Astrocyte of the cerebellum (primary cell): ENCODE measurements around the gene TACC3.
"Not testable (repeated sequence)": the region's sequence is repeated elsewhere in the genome, so short reads cannot be mapped to it uniquely, and the experiment has no call there.

Source experiments
- DNase-seq: peaks from one replicate; pipeline ENCODE4 v3.0.0-alpha.2; 2011; ENCODE audit warnings: low read depth
- H3K4me3 ChIP-seq: 2 replicates; pipeline ENCODE4 v1.5.1; 2011; ENCODE audit warnings: mild to moderate bottlenecking, low read depth, low read length, moderate library complexity
- in situ Hi-C: cut with HindIII; loops from 2 replicates; pipeline ENCODE4 v1.10.0; 2017; ENCODE audit warnings: low sequenced_read_pairs
- TF ChIP-seq, protein P1 (sequence below): IDR thresholded peaks from 2 replicates; pipeline ENCODE4 v1.5.1; 2012; ENCODE audit warnings: low read length, low read depth, moderate library complexity, mild to moderate bottlenecking; ENCODE audit errors: missing control alignments

Gene TACC3

DNA sequence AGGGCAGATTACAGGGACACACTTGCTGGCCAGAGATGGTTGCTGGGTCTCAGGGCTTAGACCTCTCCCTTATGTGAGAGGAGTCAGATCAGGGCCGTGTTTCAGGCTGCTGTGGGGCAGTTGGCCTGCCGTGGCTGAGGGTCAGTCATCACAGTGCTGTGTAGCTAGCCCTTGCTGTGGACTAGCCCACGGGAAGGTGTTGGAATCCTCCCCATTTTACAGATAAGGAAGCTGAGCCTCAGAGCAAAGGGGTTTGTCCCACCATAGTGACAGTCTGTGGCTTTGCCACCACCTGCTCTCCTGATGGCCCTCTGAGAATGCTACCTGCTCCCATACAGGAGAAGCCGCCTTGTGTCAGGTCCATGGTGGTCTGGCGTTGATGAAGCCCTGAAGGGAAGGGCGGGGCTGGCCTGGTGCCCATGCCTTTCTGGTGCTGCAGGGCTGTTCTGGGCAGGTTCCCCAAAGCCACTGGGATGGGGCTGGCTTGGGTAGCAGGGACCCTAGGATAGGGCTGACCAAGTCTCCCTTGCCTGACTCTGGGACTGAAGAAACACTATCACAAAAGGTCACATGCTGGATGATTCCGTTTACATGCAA lies 34.8 kb upstream of the TACC3 start:
- no peak overlapping the region for H3K4me3 ChIP-seq
- DNase-seq = no peak
- in situ Hi-C loops = no loop called here
- TF ChIP-seq, protein P1, sequence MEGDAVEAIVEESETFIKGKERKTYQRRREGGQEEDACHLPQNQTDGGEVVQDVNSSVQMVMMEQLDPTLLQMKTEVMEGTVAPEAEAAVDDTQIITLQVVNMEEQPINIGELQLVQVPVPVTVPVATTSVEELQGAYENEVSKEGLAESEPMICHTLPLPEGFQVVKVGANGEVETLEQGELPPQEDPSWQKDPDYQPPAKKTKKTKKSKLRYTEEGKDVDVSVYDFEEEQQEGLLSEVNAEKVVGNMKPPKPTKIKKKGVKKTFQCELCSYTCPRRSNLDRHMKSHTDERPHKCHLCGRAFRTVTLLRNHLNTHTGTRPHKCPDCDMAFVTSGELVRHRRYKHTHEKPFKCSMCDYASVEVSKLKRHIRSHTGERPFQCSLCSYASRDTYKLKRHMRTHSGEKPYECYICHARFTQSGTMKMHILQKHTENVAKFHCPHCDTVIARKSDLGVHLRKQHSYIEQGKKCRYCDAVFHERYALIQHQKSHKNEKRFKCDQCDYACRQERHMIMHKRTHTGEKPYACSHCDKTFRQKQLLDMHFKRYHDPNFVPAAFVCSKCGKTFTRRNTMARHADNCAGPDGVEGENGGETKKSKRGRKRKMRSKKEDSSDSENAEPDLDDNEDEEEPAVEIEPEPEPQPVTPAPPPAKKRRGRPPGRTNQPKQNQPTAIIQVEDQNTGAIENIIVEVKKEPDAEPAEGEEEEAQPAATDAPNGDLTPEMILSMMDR = no peak

DNA sequence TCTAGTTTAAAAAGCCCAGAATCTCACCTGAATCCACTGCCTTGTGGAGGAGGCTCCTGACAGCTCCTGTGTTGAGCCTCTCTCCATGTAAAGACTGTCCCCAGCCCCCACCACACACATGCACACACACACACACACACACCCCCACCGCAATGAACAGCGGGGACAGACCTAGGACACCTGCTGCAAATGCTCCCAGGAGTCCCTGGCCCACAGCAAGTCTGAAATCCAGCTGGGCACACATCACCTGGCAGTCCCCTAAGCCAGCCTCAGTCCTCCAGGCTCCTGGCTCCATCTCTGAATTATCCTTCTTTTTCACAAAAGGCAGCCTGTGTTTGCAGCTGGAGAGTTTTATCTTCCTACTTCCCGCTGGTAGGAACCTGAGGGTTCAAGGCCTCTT lies 30.6 kb upstream of the TACC3 start:
- H3K4me3 ChIP-seq = no peak overlapping the region
- TF ChIP-seq, protein P1 = no peak
- in situ Hi-C loops = no loop called here
- DNase-seq = no peak

DNA sequence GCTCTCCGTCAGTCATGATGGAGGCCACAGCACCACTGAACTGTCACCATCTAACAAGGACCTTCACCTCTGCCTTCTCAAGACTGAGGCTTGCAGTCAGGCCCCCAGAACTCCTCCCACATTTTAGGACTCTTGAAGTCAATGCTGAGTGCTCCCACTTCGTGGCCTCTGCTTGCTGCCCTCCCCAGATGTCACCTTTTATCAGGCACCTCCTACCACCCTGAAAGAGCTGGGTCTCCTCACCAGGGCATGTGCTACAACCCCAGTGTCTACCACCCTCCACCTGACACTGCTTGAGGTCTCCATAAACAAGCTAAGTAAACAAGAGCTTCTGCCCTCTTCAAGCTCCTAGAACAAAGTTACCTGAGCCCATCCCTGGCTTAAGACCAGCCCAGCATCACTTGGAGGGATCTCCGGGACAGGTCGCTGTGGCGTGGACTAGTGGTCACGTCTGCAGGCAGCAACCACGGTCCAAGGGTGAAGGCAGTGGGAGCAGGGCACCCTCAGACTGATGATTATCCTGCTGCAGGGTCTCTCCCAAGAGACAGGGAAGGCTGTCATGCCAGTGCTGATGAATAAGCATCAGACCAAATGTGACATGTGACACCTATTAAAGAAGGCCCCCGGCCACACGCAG lies 29.5 kb upstream of the TACC3 start:
- TF ChIP-seq, protein P1 = no peak
- in situ Hi-C loops = no loop called here
- no peak for DNase-seq
- H3K4me3 ChIP-seq = no peak overlapping the region

DNA sequence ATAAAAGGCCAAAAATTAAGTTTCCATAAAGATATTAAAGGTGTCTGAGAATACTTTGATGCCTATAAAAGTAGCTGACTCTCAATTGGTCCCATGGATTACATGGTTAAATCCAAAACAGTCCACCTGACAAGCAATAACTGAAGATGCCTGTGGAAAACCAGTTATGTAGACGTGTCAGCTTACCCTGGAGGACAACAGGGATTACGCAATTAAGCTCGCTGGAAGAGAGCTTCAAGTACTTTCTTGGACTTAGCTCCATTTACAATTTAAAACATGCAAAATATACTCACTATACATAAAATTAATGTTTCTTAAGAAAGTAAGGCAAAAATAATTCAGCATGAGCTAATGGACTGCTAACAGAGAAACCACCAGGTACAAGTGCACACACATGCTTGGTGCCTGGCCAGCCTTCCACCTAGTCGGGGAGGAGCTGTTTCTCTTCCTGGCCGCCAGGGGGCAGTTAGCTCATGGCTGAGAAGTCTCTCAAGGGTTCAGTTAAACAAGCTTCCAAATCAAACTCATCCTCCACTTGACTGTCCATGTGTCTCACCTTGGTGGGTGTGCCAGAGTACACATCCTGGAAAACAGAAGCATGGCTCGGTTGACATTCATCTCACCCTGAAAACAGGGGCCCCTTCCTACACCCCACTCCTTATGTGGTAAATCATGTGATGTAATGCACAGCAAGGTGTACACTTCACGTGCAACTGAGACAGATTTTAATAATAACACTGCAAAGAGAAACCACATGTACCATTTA lies 28.0 kb upstream of the TACC3 start:
- peak; percentile 62 for DNase-seq
- H3K4me3 ChIP-seq = no peak overlapping the region
- in situ Hi-C loops = no loop called here
- TF ChIP-seq, protein P1 = peak; percentile 98

DNA sequence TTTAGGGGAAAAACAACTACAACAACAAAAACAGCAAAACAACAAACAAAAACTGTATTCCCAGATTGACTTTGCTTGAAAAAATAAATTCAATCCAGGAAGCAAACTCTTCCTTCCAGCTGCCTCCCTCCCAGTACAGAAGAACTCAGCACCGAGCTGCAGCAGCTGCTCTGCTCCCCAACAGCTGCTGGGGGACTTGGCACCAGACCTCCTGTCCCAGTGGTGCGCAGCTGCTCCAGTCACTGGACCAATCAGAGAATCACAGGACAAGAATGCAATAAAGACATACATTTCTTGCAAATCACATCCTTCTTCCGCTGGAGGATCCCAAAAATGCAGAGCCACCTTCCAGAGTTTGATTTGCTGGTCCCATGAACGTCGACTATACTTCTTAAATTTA lies 25.4 kb upstream of the TACC3 start:
- no peak overlapping the region for H3K4me3 ChIP-seq
- in situ Hi-C loops = no loop called here
- TF ChIP-seq, protein P1 = no peak
- no peak for DNase-seq

DNA sequence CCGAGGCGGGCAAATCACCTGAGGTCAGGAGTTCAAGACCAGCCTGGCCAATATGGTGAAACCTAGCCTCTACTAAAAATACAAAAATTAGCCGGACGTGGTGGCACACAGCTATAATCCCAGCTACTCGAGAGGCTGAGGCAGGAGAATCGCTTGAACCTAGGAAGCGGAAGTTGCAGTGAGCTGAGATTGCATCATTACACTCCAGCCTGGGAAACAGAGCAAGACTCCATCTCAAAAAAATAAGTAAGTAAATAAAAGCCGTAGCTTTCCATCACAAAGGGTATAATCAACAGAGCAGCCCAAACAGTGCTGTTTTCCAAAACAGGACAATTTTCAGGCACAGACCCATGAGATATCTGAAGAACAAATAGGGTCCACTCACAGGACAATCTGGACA lies 19.6 kb upstream of the TACC3 start:
- H3K4me3 ChIP-seq, DNase-seq, in situ Hi-C loops: not testable (repeated sequence)

DNA sequence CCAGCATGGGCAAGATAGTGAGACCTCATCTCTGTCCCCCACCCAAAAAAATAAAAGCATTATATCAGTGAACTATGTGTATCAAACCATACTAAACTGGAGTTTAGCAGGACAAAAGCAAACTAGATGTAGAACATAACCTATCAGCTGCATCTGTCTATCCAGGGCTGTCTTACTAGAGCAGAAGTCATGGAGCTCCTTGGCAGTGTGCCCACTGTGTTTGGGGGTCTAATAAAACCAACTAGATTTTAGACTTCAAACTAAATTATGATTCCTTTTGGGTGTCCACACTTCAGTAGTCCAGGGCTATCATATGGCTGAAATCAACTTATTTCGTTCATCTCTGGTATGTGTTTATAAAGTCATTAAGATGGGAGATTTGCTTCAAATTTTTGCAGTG lies 17.5 kb upstream of the TACC3 start:
- no peak for DNase-seq
- TF ChIP-seq, protein P1 = no peak
- in situ Hi-C loops = no loop called here
- H3K4me3 ChIP-seq = no peak overlapping the region
